ENCODE measurements around the gene OTOL1.
A peak's percentile ranks its signal among the peaks of the same experiment; 100 is the strongest.
"Not testable (repeated sequence)": the region's sequence is repeated elsewhere in the genome, so short reads cannot be mapped to it uniquely, and the experiment has no call there.

The OTOL1 gene

DNA sequence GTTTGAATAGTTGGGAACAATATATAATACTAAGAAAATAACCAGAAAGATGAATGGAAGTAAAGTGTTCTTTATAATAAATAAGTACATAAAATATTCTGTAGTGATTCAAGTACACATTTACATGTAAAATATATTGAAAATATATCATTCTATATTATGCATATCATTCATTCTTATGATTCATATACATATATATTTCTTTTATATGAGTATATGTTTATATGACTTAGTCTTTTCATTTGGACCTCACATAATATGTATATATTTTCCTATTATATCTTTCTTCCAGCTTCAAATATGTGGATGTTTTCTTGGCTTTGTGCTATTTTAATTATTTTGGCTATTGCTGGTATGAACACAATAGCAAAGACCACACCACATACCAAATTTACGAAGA, at the start of gene OTOL1:
Gene OTOL1, plus strand, starts transcription at position 301 of the 400 bp plus-strand sequence. Its CDS starts 0 bp downstream, at position 301.
- DNase-seq: no peak

DNA sequence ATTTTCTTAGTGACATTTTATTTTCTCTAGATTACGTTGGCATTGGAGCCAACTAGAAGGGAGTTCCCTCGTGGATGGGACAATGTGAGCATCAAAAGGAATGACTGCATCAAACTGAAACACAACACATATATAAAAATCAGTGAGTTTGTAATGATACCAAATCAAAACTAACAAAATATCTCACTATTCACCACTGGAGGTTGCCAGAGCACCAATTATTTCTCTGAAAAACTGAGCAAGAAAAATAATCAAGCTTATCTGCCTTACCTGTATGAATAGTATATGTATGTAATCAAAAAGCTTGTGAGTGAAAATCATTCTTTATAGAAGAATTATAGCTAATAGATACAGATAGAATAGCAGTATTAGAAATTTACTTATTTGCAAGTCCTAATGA, 46.8 kb upstream of the OTOL1 start:
- DNase-seq: no peak

- no peak for DNase-seq
These were observed 44.4 kb upstream of the OTOL1 start for GRCh38 chr3:161452179-161452578.

GRCh38 chr3:161454615-161455014, 42.0 kb upstream of the OTOL1 start:
- DNase-seq: no peak

- DNase-seq: no peak
These were observed 40.6 kb upstream of the OTOL1 start for GRCh38 chr3:161455962-161456361.

DNA sequence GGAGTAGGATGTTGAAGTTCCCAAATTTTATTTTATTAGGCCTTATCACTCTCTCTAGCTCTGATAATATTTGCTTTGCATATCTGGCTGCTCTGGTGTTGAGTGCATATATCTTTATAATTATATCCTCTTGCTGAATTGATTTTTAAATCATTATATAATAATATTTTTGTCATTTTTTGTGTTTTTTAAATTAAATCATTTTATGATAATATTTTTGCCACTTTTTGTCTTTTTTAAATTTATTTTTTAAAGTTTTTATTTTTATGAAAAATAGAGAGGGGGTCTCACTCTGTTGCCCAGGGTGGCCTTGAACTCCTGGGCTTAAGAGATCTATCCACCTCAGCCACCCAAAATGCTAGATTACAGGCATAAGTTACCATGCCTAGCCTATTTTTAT, 34.5 kb upstream of the OTOL1 start:
- DNase-seq: no peak

DNA sequence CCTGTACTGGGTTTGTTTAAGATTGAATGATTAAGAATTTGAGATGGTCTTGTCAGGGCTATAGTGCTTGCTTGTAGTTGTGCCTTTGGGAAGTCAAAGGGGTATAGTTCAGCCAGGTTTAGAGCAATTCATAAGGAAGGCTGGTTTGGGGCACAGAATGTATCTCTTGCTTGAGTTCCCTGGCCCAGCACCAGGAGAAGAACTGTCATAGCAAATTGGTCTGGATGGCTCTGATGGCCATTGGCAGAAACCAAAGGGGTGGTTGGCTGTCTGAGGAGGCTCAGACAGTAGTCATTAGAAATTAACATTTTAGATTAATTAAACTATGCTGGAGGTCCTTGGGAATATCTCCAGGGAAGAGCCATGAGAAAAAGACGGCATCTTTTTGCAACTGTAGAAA, 25.4 kb upstream of the OTOL1 start:
- DNase-seq: no peak

DNA sequence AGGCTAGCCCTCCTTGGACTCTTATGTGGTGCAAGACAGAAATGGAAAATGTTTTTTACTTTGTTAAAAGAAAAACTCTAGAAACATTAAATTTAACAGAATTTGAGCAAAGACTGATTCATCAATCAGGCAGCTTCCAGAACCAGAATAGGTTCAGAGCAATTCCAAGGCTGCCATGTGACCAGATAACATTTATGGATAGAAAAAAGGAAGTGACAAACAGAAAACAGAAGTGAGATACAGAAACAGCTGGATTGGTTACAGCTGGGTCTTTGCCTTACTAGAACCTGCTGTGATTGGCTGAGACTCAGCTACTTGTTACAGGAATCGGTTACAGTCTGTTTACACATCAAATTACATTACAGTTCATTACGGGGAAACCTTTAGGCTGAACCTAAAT, 22.5 kb upstream of the OTOL1 start:
- DNase-seq: no peak

DNA sequence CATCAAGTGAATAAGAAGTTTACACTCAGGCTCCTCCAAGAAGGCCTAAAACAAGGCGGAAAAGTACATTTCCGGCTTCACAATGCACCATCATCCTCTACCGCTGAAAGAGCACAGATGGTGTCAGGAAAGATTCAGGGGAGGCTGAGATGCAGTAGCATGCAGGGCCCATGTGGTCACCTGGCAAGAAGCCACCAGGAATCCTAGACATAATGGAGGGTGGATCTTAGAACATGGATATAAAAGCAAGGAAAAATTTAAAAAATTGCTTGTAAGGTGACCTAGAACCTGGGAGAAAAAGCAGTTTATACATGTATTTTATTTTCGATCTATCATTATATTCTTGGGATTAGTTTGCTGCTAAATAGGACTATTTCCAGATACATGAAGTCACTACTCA, 21.9 kb upstream of the OTOL1 start:
- no peak for DNase-seq

DNA sequence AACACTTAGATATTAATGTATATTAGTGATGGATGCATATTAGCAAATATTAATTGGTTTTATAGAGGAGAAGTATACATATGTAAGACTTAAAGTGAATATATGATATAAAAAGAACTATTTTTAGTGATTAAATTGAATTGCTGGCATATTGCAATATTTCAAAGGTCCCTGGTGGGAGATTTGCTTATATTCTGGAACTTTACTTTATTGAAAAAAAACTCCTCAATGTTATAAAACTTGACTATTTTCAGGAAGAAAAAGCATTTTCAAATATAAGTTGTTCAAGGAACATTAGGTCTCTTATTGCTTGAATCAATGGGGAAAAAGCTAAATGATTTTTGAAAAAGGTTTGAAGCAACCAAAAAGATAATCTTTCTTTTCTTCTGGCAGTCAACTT, 21.4 kb upstream of the OTOL1 start:
- no peak for DNase-seq

DNA sequence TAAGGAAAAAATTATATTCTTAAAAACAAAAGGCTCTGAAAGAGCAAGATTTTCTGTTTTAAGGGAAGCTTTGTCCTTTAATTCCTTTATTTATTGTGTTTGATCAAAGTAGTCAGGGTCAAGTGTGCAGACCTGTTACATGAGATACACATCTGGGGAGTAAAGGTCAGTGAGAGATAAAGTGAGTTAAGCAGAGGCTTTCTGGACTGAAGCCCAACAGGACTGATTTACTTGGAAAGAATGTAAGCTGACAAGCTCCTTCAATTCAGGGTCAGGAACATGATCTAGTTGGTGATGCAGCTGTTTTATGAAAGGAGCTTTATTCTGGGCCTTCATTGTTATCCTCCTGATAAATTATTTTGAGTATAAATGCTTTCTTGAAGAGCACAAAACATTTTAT, 20.7 kb upstream of the OTOL1 start:
- DNase-seq: no peak

- DNase-seq: no peak
These were observed 12.4 kb upstream of the OTOL1 start for GRCh38 chr3:161484226-161484625.

- DNase-seq: not testable (repeated sequence)
These were observed 8.3 kb upstream of the OTOL1 start for GRCh38 chr3:161488284-161488683.

DNA sequence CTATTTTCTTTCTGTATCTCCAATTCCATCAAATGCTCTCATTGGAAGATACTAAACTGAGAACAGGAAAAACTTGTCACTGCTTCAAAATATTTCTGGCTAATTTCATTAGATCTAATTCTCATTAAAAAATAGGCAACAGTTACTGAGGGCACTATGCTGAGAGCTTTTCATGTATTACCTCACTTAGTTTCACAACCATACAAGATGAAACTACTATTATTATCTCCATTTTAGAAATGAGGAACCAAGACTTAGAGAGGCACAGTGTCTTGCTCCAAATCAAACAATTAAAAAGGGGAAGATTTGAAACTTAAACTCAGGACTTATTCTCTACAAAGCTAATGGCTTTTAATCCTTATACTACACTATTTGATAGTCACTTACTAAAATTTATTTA, 7.2 kb upstream of the OTOL1 start:
- DNase-seq: no peak

- DNase-seq: not testable (repeated sequence)
These were observed 5.8 kb upstream of the OTOL1 start for GRCh38 chr3:161490845-161491244.

GRCh38 chr3:161498259-161498921, 1.8 kb downstream of the OTOL1 start:
- no peak for DNase-seq

DNA sequence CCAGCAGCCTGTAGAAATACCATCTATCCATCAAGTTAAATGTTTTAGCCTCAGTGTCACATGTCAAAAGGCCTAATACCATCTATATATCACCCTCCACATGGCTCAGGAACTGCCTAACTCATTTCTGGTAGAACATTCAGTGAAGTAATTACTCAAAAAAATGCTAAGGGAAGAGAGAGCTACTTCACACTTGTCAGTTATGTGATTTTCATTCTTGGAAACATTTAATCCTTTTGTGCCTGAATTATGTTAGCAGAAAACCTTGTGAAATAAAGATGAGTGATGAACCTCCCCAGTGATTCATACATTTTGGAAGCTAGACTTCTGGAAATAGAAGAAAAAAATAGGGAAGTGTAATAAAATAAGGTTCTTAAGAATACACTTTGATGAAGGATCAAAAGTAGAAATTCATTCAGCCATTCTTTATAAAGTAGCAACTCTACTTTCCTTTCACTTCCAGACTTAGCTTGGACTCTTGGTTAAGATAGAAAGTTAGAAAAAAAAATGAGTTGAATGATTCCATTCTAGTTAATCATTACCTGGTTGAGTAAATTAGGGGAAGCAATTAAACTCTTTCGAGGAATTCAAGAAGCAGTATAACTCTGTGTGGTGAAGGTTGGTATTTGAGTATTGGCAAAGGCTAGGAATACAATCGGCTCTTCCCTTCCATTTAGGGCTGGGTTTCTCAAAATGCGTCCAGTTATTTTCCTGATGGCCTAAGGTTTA, 3.6 kb downstream of the OTOL1 start:
- no peak for DNase-seq

DNA sequence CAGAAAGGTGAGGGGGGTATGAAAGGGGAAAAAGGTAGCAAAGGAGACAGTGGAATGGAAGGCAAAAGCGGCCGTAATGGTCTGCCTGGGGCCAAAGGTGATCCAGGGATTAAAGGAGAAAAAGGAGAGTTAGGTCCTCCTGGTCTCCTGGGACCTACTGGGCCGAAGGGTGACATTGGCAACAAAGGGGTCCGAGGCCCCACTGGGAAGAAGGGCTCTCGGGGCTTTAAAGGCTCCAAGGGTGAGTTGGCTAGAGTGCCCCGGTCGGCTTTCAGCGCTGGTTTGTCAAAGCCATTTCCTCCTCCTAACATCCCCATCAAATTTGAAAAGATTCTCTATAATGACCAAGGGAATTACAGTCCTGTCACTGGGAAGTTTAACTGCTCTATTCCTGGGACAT, 6.7 kb downstream of the OTOL1 start:
- DNase-seq: no peak

GRCh38 chr3:161508852-161509477, 12.4 kb downstream of the OTOL1 start:
- no peak for DNase-seq

GRCh38 chr3:161510510-161511260, 14.1 kb downstream of the OTOL1 start:
- peak; percentile 20 for DNase-seq

DNA sequence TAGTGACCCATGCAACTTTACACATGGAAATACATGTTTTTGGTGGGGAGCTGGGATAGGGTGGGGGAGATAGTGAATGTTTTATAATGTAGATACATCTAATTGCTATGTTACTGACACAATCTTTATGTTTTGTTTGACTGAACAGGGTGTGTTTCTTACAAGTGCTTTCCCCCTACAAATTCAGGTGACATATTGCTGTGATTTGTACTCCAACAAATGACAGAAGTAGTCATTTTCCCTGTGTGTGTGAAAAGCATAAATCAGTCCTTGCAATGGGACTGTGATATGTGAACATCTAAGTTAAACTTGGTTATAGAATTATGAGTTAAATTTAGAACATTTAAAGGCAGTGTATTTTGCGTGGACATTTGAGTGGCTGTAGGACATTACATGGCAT, 27.3 kb downstream of the OTOL1 start:
- DNase-seq: no peak

DNA sequence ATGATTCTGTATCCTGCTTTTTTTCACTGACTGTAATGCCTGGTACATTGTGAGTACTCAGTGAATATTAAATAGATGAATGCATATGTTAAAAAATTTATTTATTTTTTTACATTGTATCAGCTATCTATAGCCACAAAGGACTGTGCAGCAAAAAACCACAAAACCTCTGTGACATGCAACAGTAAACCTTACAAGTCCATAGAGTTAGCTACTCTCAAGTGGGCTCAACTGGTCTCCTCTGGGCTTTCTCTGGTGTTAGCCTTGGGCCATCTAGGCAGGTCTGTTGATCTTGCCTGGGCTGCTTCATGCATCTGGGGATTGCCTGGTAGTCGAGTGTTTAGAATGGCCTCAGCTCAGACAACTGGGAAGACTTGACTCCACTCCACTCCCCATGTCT, 35.3 kb downstream of the OTOL1 start:
- no peak for DNase-seq

DNA sequence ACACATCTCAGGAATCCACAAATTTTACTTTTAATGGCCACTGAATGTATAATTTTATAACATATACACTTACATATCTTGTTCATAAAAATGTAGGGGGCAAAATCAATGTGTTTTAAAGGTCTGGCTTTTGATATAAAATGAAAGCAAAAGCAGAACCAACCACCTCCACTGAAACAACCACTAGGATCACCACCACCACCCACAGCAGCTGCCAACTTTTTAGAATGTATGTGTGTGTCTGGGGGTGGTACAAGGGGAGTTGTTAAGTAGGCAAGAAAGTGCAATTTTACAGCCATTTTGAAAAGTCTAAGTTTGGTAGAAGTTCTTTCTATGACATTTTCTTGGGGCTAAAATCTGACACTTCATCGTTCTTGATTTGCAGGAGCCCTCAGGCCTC, 44.0 kb downstream of the OTOL1 start:
- no peak for DNase-seq

GRCh38 chr3:161545824-161546223, 49.2 kb downstream of the OTOL1 start:
- no peak for DNase-seq
